GM15510 (cell line): ENCODE measurements around the gene CDC123.

Experiments used
- POLR2A ChIP-seq: IDR thresholded peaks from 3 replicates; pipeline ENCODE4 v1.6.1; 2011; ENCODE audit warnings: borderline replicate concordance; ENCODE audit not compliant: insufficient read length; ENCODE audit errors: extremely low read depth

CDC123 gene

DNA sequence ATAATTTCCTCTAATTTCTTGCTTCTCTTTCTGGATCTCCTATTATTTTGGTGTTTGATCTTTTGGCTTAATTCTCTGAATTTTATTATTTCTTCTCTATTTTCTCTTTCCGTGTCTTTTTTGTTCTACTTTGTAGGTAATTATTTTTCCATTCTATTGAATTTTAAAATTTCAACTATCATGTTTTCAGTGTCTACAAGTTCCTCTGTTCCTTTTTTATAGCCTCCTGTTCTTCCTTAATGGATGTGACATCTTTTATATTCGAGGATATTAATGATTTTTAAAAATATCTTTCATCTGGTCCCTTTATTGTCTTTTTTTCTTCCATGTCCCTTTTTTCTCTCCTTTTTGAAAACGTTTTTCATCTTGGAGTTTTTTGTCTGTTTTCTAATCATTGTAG, 11.1 kb downstream of the CDC123 start:
- TF ChIP-seq POLR2A, result no peak

DNA sequence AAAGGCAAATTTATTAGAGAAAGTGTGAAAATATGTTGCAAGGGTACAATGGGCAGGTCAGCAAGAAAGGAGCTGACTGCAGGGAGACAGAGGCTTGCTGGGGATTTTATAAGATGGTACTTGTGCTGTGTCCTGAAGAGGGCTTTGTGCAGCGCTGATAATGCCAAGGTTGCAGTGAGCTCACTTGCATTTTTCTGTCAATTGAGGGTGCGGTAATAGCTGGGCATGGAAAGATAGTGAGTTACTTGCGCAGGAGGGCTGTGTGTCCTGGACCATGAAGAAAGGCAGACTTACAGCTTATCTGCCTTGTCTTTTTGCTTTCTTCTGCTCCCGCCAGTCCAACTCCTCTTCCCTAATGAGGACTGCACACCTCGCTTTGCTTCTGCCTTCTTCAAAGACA, 12.5 kb downstream of the CDC123 start:
- TF ChIP-seq POLR2A, result no peak

DNA sequence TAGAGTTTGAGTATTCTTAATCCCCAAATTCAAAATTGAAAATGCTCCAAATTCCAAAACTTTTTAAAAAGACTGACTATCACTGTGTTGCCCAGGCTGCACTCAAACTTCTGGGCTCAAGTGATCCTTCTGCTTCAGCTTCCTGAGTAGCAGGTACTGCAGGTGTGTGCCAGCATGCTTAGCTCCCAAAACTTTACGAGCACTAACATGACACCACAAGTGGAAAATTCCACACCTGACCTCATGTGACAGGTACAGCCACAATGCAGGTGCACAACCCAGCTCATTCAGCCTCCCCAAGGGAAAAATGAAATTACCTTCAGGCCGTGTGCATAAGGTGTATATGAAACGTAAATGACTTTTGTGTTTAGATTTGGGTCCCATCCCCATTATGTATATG, 16.5 kb downstream of the CDC123 start:
- no peak for TF ChIP-seq POLR2A

DNA sequence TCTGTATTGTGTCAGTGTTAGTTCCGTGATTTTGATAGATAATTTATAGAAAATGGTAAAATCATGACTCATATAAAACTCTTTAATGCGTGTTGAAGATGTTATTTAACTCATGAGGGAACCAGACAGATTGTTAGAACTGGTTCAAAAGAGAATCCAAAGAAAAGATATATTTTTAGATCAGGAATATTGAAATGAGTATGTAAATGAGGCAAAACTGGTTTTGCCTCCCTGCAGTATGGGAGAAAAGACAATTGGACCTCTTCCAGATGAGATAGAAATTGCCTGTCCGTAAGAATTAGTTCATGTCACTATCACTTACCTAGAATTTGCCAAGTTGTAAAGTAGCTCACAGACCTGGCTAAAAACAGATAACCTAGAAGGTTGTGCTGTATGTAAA, 17.6 kb downstream of the CDC123 start:
- no peak for TF ChIP-seq POLR2A

DNA sequence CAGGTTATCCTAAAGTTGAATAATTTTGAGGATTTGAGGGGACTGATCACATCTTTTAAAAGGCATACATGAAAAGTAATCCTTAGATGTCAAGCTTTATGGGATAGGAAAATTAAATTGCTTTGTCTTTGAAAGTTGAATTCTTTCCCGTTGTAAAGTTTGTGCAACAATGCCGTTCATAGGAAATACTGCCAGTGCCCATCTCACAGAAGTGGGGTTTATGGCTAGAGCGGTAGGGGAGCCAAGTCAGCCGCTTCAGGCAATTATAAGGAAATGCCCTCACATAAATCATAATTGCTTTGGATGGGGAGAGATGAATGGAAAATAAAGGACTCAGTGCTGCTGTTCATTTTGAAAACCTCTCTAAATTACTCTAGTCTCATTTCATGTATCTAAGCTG, 18.1 kb downstream of the CDC123 start:
- no peak for TF ChIP-seq POLR2A

DNA sequence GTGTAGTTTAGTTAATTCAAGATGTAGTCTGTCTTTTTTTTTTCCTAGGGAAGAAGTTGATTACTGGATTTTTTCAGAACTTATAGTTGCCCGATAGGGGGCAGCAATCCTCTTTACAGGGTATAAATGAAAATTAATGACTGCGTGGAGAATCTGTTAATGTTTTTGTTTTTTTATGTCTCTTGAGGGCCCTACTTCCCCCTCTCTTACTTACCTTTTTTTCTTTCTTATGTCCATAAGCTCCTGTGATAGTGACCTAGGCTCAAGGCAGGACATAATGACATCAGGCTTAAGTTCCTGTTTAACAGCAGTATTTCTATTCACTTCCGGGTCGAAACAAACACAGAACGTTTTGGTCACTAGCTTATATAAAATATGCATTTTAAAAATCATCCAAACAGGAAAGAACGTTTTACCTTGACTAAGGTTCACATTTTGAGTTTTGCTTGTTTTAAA, 18.8 kb downstream of the CDC123 start:
- TF ChIP-seq POLR2A, result no peak

DNA sequence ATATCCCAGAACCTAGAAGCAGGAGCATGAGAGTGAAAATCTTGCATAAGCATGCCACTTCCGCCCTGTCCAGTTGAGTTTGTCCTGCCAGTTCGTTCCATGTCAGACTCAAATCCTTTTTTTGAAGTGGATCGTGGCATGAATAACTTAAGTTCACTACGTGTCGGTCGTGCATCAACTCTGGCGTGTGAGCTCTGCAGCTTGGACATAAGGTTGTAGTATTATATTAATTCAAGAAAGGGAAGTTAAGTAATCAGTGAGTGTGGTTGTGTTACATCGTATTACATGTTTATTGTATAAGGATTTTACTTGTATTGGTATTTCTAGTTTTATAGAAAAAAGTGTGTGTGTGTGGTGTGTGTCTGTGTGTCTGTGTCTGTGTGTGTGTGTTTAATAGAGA, 23.0 kb downstream of the CDC123 start:
- TF ChIP-seq POLR2A, result no peak

DNA sequence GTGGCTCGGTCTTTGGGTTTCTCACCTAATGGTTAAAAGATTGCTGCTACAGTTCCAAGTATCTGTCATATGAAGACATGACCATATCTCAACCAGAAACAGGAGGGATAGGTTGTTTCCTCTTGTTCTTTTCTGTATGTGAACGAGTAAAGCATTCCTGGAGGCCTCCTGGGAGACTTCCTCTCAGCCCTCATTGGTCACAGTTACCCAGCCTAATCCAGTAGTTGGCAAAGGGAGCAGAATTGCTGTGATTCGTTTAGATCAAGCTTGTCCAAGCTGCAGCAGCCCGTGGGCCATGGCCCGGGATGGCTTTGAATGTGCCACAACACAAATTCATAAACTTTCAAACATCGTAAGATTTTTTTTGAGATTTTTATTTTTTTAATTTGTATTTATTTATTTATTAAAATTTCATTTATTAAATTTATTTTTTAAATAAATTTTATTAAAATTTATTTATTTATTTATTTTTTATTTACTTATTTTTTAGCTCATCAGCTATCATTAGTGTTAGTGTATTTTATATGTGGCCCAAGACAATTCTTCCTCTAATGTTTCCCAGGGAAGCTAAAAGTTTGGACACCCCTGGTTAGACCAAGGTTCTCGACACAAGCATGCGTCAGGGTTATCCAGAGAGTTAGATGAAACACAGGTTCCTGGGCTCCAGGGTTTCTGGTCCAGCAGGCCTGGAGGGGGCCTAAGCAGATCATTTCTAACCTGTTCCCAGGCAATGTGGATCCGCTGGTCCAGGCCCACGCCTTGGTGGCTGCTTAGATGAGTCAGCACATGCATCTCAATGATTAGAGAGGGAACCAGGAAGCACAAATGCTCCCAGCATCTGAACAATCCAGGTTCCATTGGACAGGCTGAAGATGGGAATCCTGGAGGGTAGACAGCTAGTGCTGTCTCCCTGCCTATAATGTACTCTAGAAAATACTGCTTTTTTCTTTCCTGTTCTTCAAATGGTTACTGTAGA, 25.6 kb downstream of the CDC123 start:
- no peak for TF ChIP-seq POLR2A

DNA sequence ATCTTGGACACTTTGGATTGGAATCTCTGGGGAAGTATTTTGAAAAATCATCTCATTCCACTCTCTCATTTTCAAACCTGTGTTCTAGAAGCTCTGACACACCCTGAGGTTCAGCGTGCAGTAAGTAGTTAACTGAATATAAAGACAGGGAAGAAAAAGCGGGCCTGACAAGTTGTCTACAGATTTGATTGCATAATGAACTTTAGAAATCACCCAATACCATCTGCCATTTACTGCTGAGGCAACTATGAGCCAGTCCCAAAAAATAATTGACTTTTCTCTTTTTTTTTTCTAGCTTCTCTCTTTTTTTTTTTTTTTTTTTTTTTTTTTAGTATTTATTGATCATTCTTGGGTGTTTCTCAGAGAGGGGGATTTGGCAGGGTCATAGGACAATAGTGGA, 29.5 kb downstream of the CDC123 start:
- TF ChIP-seq POLR2A, result no peak

DNA sequence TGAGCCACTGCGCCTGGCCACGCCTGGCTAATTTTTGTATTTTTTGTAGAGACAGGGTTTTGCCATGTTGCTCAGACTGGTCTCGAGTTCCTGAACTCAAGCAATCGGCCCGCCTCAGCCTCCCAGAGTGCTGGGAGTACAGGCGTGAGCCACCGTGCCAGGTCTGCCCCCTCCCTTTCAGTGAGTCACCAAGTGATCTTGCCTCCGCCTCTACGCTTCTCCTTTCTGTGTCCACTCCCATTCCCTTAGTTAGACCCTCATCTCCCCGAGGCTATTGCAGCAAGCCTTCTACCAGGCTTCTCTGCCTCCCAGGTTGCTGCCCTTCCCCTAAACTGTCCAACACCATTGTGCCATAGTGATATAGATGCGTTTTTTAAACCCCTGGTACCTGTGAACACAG, 32.9 kb downstream of the CDC123 start:
- no peak for TF ChIP-seq POLR2A

DNA sequence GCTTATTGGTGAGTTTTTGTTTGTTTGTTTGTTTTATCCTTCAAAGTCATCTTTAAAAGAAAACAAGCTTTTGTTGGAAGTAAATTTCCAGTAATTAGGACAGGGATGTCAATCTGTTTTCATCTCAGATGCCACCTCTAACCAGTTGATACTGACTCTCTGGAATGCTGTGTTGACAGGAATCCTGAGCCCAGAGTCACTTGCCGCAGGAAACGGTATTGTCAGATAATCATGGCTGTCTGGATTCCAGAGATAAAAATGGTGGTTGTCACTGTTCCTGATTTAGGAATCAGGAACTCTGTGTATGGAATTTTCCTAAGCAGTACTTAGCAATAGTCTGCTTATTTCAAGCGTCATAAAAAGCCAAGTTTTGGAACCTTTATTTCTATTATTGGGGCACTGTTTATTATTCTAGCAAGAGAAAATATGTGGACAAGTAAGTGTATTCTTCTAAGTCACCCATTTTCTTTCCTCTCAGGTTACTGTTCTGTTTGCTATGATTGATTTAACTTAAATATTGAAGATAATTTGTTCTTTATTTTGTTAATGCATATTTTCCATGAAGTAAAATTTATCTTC, 39.2 kb downstream of the CDC123 start:
- no peak for TF ChIP-seq POLR2A

DNA sequence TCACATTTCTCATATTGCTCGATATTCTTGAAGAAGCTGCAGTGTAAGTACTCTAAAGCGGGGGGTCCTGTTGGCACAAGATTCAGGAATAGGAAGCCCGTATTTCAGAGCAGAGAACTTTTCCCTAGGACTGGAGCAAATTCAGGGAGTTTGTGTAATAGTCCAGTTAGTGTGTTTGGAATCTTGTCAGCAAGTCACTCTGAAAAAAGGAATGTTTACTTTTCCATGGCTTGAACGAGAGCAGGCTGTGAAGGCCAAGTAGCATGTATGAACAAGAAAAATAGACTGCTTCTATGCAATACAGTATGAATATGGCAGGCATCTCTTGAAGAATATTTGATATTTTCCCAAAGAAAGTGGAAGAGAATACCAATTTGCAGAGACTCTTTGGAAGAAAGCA, 39.8 kb downstream of the CDC123 start:
- TF ChIP-seq POLR2A, result no peak

DNA sequence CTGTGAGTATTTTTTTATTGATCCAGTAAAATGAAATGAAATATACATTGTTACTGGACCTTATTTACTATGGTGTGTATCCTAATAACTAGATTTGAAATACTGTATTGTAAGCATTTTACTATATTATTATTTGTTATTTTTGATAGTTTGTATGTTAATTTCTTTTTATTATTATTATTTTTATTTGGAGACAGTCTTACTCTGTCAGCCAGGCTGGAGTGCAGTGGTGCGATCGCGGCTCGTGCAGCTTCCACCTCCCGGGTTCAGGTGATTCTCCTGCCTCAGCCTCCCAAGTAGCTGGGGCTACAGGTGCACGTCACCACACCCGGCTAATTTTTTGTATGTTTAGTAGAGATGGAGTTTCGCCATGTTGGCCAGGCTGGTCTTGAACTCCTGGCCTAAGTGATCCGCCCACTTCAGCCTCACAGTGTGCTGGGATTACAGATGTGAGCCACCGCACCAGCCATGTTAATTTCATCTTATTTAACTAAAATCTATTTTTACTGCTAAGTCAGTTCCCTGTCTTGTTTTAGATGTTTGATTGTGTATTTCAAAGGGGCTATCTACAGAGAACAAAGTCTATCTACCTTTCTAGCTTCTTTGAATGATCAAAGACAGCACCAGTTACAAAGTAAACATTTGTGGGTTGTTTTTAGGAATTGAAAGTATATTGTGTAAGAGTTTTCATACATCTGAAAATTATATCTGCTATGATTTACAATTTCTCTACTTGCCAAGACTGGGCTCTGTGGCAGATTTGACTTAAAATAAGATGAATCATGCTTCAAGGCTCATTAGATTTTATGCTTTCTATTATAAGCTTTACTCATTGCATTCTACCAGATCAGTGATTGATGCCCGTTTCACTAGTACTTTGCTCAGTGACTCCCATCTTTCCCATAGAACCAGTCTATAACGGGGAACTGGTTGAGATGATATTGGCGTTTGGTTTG, 41.6 kb downstream of the CDC123 start:
- TF ChIP-seq POLR2A, result no peak

DNA sequence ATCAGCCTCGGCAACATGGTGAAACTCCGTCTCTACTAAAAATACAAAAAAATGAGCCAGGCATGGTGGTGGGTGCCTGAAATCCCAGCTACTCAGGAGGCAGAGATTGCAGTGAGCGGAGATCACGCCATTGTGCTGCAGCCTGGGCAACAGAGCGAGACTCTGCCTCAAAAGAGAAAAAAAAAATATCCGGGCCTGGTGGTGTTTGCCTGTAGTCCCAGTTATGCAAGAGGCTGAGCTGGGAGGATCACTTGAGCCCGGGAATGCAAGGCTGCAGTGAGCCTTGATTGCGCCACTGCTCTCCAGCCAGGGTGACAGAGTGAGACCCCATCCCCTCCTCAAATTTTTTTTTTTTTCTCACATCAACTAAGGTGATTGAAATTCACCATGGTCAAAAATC, 42.8 kb downstream of the CDC123 start:
- TF ChIP-seq POLR2A, result no peak
